DMS79 (cell line): ENCODE measurements around the gene ELP4.
A peak's percentile ranks its signal among the peaks of the same experiment; 100 is the strongest.
"Not testable (repeated sequence)": the region's sequence is repeated elsewhere in the genome, so short reads cannot be mapped to it uniquely, and the experiment has no call there.

Experiments
- DNase-seq: peaks from one replicate; lab custom pipeline; 2025; lab: John Stamatoyannopoulos, UW

Gene ELP4

DNA sequence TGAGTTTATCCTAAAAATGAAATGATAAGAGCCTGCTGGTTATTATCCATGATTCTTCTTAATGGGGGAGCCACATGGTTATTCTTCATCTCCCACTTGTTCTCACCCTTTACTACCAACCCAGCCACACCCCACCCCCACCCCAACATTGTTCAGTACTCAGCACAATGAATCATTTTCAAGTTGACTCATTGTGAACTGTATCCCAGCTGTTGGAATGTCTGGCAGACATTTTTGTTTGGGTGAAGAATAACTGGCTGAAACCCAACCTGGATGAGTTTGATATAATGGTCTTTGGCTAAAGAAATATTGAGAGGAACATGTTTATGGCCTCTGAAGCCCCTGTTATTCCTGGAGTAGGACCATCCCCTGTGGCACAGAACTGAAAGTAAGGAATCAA is 136.2 kb downstream of the ELP4 start:
- no peak for DNase-seq

DNA sequence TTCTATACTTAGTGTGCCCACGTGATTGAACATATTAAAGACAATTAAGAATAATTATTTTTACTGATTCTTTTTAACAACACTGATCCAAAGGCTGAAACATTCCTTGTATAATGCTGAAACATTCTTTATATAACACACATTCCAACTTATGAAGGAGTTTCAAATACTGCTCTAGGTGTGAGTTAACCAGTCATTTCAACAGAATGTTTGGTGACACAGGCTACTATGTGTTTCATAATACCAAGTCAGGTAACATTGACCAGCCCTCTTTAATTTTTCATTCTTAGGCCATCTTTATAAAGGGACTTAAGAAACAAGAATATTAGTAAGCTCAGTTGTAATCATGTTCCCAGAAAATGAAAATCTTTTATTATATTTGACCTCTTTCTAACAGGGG is 136.6 kb downstream of the ELP4 start:
- DNase-seq, result no peak

DNA sequence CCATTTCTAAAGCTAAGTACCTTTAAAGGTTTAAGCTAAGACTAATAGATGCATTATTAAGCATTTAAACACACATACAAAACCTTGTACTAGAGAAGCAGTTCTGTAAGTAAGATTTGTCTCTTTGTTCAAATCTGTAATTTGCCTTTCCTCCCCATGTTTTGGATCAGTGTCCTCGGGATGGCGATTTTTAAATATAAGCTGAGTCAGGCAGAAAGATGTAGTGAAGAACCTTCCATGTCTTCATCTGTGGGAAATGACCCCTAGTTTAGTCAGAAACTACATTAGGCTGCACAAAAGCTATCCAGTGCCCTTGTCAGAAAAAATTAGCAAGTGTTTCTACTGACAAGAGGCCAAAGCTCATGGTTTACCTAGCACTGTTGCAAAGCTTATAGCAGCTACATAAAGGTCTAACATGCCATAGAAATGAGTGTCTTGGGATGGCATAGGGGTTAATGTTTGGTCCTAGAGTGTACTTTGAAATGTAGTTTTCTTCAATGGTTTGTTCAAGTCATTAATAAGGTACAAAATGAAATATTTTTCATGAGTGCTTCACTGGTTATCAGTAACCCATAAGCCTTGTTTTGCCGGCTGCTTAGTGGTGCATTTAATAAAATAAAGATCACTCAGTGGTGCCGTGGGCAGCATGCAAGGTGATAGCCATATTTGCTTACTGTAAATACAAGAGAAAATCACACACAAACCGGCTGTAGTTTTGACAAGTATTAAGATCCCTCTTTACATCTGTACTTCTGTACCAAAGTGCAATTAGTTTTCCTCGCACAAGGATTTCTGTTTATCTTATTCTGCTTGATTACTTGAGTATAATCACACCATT is 139.8 kb downstream of the ELP4 start:
- no peak for DNase-seq

DNA sequence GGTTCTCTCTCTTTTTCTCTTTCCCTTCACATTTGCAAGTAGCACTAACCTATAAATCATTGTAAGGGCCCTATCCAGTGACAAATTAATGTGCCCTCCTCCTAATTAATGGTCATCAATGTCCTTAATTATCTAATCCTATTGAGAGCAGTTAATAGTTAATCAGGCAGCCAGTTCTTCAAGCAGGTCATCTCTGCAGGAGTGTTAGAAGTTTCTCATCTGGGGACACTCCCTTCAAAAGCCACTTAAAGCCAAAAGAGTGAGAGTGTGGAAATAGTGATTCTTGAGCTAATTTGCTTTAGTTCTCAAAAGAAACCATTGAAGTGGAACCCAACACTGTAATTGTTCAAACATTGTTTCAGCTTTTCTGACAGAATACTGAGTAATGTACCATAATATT is 141.6 kb downstream of the ELP4 start:
- DNase-seq, result no peak

DNA sequence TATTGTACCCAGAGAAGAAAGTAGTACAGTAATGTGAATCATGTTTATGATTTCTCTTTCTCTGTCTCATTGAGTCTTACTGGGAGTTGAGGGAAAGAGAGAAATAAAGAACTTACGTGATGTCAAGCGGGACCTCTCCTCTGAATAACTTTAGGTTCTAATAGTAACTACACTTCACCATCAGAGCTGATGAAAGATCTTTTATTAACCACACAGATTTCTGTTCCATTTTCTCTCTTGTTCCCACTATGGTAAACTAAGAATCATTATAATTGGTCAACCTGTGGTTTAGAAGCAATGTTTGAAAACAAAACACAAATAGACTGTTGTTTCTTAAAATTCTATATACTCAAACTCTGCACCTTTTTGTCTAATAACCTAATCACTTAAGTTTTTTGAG is 142.3 kb downstream of the ELP4 start:
- DNase-seq, result no peak

DNA sequence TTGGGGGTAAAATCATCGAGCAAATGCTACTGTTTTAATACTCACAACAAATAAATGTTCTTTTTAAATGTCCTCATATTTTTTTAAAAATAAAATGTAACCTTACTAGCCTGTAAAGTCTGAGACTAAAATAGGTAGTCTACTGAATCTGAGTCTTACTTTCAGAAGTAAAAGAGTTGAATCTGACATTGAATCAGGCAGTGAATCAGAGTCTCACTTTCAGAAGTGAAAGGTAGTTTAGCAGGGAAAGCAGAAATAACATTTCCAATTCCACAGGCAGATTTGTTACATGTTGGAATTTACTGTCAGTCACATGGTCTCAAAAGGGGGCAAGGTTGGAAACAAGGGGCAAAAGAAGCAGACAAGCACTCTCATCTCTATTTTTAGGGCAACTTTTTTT is 143.0 kb downstream of the ELP4 start:
- no peak for DNase-seq

DNA sequence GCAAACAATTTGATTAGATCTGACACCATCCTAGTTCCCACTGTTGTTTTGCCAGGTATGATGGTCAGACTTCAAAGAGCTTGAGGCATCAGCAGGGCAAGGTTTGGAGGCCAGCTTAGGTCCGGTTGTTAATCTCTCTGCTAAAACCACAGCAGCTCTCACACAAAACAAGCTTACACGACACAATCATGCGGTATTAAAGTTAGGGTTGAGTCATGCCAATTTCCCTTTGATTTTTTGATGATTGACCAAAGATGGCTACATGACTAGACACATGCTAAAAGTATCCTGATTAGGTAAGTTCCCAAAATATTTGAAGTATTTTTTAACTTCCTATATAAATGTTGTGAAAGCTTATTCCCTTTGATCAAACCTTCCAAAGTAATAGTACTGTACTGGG is 145.9 kb downstream of the ELP4 start:
- DNase-seq, result no peak

DNA sequence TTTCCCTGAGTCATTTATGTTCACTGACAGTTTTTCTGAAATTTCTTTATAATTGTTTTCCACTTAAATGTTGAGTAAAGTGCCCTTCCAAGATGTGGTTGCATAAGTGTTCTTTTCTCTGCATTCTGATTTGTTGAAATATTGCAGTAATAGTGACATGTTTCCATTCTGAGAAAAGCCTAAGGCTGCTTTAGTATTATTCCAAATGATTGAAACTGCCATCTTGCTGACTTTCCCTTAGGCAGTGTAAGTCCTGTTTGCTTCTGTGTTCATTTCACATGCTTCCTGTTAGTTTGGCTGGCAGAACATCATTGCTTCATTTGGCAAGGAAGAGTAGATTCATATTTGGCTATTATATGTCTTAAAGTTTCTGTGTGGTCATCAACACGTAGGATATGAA is 146.5 kb downstream of the ELP4 start:
- DNase-seq, result no peak

DNA sequence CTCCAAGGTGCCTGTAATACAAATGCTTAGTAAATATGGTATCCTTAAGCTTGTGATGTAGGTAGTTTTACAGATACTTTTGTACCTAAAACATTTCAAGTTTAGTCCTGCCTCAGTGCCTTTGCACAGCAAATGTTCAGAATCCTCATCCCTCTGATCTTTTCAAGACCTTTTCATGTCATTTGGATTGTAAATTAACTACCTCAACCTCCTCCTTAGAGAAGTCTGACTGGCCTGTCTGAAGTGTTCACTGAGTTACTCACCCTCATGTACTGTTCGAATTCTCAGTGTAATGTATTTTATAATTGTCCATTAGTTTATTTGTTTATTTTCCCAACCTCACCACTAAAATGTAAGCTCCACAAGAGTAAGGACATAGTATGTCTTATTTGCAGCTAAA is 147.5 kb downstream of the ELP4 start:
- DNase-seq, result no peak

DNA sequence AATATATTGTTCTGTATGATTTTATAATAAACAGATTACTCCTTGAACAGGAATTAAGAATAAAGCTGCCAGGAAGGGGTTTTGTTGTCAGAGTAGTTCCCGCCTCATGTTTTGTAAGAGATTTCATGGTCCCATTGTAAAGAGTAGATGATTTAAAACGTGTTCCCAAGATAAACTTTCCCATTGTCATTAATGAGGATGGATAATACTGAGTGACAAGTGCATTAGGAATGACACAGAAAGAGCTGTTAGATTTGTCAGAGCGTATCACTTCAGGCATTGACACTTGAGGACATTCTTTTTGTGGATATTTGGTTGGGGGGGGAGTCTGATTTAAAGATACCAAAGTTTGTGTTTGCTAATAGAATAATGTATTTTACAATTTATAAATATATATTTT is 154.6 kb downstream of the ELP4 start:
- no peak for DNase-seq

DNA sequence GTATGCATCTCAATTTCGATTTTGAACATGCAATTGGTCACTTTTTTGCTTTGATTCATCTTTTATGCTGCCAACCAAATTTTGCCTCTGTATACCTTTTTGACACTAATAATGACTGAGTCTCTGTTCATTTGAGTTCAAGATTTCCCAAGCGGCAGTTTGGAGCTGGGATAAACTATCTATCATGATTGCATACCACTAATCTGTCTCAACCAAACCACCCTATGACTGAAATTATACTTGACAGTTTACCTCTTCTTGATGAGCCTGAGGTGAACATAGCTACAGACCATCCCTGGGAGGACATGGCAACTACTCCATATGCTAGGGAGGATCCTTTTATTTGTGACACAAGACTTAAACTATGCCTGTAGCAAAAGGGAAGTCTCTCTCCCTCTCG is 155.4 kb downstream of the ELP4 start:
- no peak for DNase-seq

DNA sequence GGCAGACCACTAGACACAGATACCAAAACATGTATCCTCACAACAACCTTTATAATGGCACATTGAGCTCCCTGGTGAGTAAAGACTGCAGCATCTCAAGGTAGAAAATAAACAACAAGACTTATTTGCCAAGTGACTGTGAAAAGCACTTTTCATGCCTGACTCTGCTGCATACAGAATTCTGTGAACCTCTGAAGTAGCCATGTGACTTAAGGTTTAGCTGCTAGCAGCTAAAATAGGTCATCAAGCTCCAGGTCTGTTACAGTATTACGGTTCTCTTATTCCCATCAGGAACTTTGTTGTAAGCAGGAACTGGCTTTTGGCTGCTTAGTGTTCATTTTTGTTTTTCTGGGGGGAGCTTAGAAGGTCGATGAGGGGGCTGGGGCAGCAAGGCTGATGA is 162.1 kb downstream of the ELP4 start:
- DNase-seq, result no peak

DNA sequence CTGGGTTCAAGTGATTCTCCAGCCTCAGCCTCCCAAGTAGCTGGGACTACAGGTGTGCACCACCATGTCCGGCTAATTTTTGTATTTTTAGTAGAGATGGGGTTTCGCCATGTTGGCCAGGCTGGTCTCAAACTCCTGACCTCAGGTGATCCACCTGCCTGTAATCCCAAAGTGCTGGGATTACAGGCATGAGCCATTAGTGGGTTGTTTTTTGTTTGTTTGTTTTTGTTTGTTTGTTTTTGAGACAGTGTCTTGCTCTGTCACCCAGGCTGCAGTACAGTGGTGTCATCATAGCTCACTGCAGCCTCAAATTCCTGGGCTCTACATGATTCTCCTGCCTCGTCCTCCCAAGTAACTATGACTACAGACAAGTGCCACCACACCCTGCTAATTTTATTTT is 163.5 kb downstream of the ELP4 start:
- DNase-seq, result not testable (repeated sequence)

DNA sequence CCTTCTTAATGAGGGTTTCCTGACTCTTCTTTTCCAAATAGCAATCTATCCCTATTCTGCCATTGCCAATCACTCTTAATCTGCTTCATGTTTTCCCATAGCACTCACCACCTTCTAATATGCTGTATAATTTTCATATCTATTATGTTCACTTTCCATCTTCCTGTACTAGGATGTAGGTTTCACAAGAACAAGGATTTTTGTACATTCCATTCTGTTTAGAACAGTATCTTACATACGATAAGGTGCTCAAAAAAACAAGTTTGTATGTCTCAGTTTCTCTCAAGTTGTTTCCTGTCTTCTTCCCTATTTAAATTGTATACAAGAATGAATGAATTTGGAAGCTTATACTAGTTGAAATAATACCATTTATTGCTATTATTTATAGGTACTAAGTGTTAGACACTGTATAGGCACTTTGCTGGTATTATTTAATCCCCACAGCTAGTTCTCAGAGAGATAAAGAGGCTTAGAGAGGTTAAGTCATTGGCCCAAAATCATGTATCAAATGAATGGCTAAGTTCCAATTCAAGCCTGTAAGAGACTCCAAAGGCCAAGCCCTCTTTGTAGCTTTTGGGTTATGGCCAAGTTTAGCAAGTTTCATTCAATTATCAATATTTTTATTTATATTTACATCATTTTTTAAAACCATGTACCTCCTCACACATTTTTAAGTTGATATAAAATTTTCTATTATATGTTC is 166.9 kb downstream of the ELP4 start:
- DNase-seq, result no peak

DNA sequence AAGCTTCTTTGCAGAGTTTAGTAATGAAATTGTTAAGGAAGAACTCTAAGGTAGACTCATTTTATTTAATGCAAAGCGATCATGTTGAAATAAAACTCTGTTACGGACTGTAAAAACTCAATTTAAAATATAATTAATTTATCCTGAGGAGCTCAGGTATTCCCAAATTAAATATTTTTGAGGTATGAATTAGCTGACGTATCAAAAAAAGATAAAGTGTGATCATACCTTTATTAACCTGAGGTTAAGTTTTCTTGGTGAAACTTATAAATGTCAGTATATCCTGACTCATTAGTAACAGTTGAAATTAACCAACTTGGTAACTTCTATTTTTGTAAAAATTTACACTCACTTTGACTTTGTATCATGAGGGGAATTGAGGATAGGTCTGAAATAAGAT is 171.2 kb downstream of the ELP4 start:
- no peak for DNase-seq

DNA sequence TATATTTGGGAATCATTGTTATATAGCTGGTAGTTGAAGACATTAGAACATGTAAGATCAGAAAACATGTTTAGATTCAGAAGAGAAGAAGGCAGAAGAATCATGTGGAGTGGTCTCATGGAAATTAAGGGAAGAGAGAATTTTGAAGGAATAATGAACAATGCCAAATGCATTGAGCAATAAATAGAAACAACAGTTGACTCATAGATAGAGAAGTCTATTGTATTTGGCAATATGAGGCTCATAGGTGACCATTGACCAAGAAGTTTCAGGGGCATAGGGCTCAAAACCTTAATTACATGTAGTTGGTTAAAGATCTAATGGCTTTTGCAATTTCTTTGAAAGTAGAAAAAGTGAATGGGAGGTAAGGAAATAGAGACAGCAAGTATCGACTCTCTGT is 177.7 kb downstream of the ELP4 start:
- DNase-seq, result no peak

DNA sequence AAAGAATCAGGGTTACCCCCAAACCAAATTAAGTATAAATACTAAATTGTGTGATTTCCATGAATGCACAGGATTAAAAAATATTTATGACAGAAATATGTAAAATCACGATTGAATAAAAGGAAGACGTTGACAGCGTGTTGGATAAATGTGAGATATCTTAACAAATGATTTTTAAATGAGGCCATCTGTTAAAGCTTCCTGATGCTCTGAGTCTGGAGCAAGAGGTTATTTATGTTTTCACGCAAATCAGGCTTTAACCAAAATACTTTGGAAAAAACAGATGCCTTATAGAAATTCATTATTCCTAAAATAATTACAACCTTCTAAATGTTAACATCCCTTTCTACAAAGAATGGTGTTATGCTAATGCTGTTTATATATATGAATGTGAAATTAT is 178.3 kb downstream of the ELP4 start:
- no peak for DNase-seq

DNA sequence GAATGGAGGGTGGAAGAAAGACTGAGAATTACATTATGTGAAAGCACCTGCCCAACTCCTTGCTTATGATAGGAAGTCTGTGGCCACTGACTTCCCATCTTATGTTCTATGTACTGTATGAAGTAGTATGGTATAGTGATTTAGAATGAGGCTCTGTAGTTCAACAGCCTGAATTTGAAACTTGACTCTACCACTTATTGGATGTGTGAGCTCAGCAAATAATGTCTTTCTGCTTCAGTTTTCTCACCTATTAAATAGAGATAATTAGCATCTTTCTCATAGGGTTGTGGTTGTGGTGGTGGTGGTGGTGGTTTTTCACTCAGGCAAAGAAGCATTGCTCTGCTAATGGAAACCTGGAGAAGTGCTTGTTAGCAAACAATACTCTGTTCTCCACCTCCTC is 180.0 kb downstream of the ELP4 start:
- DNase-seq, result no peak

DNA sequence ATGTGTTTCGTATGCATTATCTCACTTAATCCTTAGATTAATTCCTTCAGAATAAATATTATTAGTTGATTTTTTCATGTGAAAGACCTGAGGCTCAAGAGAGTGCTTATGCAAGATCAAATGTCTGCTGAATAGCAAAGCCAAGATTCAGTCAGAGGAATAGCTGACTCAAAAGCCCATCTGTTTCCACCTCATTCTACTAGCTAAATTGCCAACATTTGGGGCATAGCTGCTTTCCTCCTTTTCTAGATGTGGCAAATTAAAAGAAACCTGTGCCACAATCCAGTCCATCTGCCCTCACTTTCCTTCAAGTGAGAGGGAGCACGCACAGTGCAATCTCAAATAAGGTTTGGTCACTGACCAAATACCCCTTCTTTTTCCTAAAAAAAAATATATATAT is 180.5 kb downstream of the ELP4 start:
- DNase-seq, result no peak

DNA sequence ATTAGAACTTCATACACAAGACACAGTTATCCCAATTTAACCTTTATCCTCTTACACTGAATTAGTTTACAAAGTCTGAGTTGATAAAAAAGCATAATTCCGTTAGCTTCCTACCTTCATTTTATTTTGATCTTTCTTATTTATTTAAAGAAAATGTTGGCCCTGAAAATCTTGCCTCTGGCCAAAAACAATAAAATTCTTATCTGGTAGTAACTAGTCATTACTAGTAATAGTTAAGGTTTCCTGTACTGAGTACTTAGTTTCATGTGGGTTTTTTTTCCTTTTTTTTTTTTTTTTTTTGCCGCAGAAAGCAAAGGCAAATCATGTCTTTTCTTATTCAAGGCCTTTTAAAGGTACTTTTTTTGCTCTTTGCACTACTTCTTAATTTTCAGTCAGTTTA is 180.9 kb downstream of the ELP4 start:
- no peak for DNase-seq

DNA sequence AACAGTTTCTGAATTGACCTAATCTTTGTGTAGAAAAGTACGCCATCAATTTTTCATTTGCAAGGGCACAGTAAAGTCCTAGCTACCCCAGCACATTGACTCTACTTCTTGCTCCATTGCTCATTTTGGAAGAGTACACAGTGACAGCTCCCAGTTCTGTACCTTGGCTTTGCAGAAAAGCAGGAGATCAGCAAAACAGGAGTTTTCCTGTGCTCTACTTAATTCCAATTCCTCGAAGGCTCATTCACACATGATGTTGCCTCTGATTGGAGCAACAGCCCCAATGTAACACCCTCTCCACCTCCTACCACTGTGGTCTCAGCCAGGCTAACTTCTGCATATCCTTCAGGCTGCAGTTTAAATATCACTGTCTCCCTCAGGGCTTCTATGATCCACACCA is 182.9 kb downstream of the ELP4 start:
- no peak for DNase-seq

DNA sequence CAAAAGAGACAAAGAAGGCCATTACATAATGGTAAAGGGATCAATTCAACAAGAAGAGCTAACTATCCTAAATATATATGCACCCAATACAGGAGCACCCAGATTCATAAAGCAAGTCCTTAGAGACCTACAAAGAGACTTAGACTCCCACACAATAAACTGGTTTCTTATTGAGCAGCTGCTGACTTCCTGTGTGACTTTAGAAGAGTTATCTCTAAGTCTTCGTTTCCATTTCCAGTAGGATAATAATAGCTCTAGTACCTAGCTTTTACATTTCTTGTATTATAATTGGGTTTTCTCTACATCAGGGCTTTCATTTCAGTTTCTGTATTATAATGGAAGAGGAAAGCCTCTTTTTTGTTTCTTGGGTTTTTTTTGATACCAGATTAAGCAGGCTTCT is 187.5 kb downstream of the ELP4 start:
- not testable (repeated sequence) for DNase-seq

DNA sequence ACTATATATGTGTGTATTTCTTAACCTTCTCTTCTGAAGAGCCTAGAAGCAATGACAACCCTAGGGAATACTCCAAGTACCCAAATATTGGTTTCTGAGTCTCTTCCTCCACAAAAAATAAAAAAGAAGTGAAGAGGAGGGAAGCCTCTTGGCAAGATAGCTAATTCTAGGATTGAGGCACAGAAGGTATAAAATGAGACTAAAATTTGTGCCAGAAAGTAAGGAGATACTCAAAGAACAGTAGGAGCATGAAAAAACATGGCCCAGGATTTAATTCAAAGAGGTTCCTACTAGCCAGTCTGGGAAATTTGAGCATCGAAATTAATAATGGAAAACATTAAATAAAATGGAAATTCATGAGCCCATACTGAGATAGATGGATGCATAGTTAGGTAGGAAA is 189.5 kb downstream of the ELP4 start:
- no peak for DNase-seq

DNA sequence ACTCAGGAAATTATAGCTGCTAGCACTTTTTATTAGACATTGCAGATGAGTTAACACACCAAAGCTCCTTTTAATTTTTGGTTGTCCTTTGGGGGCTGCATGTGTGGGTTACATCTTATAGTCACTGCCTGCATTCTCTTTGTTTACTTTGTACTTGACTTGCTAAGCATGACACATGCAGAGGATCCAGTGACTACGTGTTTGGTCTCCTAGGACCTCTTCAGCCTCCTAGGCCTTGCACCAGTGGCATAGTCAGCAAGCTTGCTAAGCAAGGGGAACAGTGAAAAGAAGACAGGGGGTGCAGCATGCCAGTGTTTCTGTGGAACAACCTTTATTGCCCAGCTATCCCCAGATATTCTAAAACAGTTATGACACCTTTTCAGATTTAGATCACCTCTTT is 193.4 kb downstream of the ELP4 start:
- DNase-seq, result peak; percentile 68
